Liver (tissue), 9 donors: Measurements from ENCODE around the gene B3GAT2. TPM values are rescaled to one million over a fixed set of nuclear protein-coding genes. Genes with fewer than 3 reads are reported as not detected.

Source experiments
- DNase-seq: peaks from one replicate; pipeline ENCODE4 v3.0.0-alpha.2; 2017; ENCODE audit warnings: low spot score
- H3K27ac ChIP-seq, 2 donors: one replicate each; pipeline ENCODE4 v1.7.0; 2013; ENCODE audit warnings: inconsistent platforms in 2 of 2, low read length in 2 of 2, control low read depth in 1 of 2, low read depth in 1 of 2, mild to moderate bottlenecking in 1 of 2
- H3K27me3 ChIP-seq, 4 donors: one replicate each; pipeline versions ENCODE4 v1.6.1 to v1.7.0; 2013; ENCODE audit warnings: low read length in 3 of 4, inconsistent platforms in 1 of 4, mild to moderate bottlenecking in 1 of 4, moderate library complexity in 1 of 4; ENCODE audit not compliant: control insufficient read depth in 4 of 4, insufficient read depth in 4 of 4
- H3K36me3 ChIP-seq, 4 donors: one replicate each; pipeline versions ENCODE4 v1.6.1 to v1.7.0; 2013; ENCODE audit warnings: low read length in 3 of 4, mild to moderate bottlenecking in 3 of 4, low read depth in 1 of 4, moderate library complexity in 1 of 4; ENCODE audit not compliant: control insufficient read depth in 4 of 4, insufficient read depth in 3 of 4
- H3K4me1 ChIP-seq, 4 donors: one replicate each; pipeline versions ENCODE4 v1.6.1 to v1.7.0; 2013; ENCODE audit warnings: low read length in 3 of 4, mild to moderate bottlenecking in 3 of 4, moderate library complexity in 1 of 4; ENCODE audit not compliant: control insufficient read depth in 4 of 4, insufficient read depth in 4 of 4
- H3K4me3 ChIP-seq, 3 donors: one replicate each; pipeline versions ENCODE4 v1.6.1 to v1.7.0; 2013; ENCODE audit warnings: low read length in 3 of 3, control low read depth in 1 of 3, low read depth in 1 of 3, mild to moderate bottlenecking in 1 of 3
- H3K9ac ChIP-seq, 2 donors: one replicate each; pipeline ENCODE4 v1.7.0; 2013; ENCODE audit warnings: low read length in 2 of 2, mild to moderate bottlenecking in 2 of 2, moderate library complexity in 2 of 2, control low read depth in 1 of 2, low read depth in 1 of 2
- H3K9me3 ChIP-seq, 4 donors: one replicate each; pipeline versions ENCODE4 v1.6.1 to v1.7.0; 2013; ENCODE audit warnings: low read length in 3 of 4; ENCODE audit not compliant: control insufficient read depth in 4 of 4
- EGR1 ChIP-seq, 2 donors: IDR thresholded peaks; 2 replicates each; pipeline ENCODE4 v1.6.1; 2016 to 2018; ENCODE audit warnings: antibody characterized with exemption in 2 of 2, low read depth in 2 of 2
- FOXA1 ChIP-seq: IDR thresholded peaks from 2 replicates; pipeline ENCODE4 v1.6.1; 2016; ENCODE audit warnings: antibody characterized with exemption
- FOXA2 ChIP-seq: IDR thresholded peaks from 2 replicates; pipeline ENCODE4 v1.6.1; 2016; ENCODE audit warnings: antibody characterized with exemption
- GABPA ChIP-seq, 2 donors: IDR thresholded peaks in 1 of 2; conservative IDR thresholded peaks in 1 of 2; 2 replicates each; pipeline ENCODE4 v1.6.1; 2016; ENCODE audit warnings: antibody characterized with exemption in 2 of 2, mild to moderate bottlenecking in 1 of 2, moderate library complexity in 1 of 2
- HNF4A ChIP-seq, 2 donors: conservative IDR thresholded peaks; 2 replicates each; pipeline ENCODE4 v1.6.1; 2016; ENCODE audit warnings: antibody characterized with exemption in 2 of 2, mild to moderate bottlenecking in 2 of 2
- HNF4G ChIP-seq: IDR thresholded peaks from 2 replicates; pipeline ENCODE4 v1.6.1; 2016; ENCODE audit warnings: antibody characterized with exemption
- JUND ChIP-seq, 2 donors: IDR thresholded peaks; 2 replicates each; pipeline ENCODE4 v1.6.1; 2016; ENCODE audit warnings: antibody characterized with exemption in 2 of 2
- NR2F2 ChIP-seq: IDR thresholded peaks from 2 replicates; pipeline ENCODE4 v1.6.1; 2016; ENCODE audit warnings: antibody characterized with exemption
- RAD21 ChIP-seq, 2 donors: IDR thresholded peaks; 2 replicates each; pipeline ENCODE4 v1.6.1; 2016; ENCODE audit warnings: antibody characterized with exemption in 2 of 2, mild to moderate bottlenecking in 2 of 2
- RXRA ChIP-seq, 2 donors: IDR thresholded peaks; 2 replicates each; pipeline ENCODE4 v1.6.1; 2017 to 2018; ENCODE audit warnings: antibody characterized with exemption in 2 of 2, mild to moderate bottlenecking in 1 of 2
- SP1 ChIP-seq: IDR thresholded peaks from 2 replicates; pipeline ENCODE4 v1.6.1; 2018; ENCODE audit warnings: antibody characterized with exemption, mild to moderate bottlenecking
- TAF1 ChIP-seq: conservative IDR thresholded peaks from 2 replicates; pipeline ENCODE4 v1.6.1; 2016; ENCODE audit warnings: antibody characterized with exemption, mild to moderate bottlenecking
- YY1 ChIP-seq: IDR thresholded peaks from 2 replicates; pipeline ENCODE4 v1.6.1; 2016; ENCODE audit warnings: antibody characterized with exemption, mild to moderate bottlenecking
- WGBS: extraction: QIAGEN DNeasy Blood & Tissue Kit; methylation state at CpG from one replicate; pipeline ENCODE4 v1.1.7; 2013; 5-methylcytosine and 5-hydroxymethylcytosine counted together
- polyA plus RNA-seq, 2 donors: library from polyadenylated mRNA; stranded (reverse) in 1 of 2; unstranded in 1 of 2; fragments of 200-250 nt in 1 of 2; fragments of >200 nt in 1 of 2; fragmentation: Nextera tagmentation in 1 of 2; extraction: Ambion mirVana in 1 of 2; gene quantifications; one replicate each; pipeline versions ENCODE4 v1.2.1 to v1.2.3, GENCODE V29; 2013 to 2015
- total RNA-seq, 2 donors: library from RNA; depleted of rRNA; stranded (reverse); fragments of >200 nt; gene quantifications; one replicate each; pipeline ENCODE4 v1.2.3, GENCODE V29; 2014
- TF ChIP-seq, protein P1 (sequence below): fragments of 150-350 bp; IDR thresholded peaks from 2 replicates; pipeline ENCODE4 v1.5.1; 2017; ENCODE audit warnings: improper control_type of control experiment, low read depth, low read length; ENCODE audit not compliant: missing input control
- TF ChIP-seq, protein P2 (sequence below): IDR thresholded peaks from 2 replicates; pipeline ENCODE4 v1.6.1; 2016; ENCODE audit warnings: antibody characterized with exemption
- TF ChIP-seq, protein P3 (sequence below): IDR thresholded peaks from 2 replicates; pipeline ENCODE4 v1.6.1; 2016; ENCODE audit warnings: antibody characterized with exemption
- TF ChIP-seq, protein P4 (sequence below): IDR thresholded peaks from 2 replicates; pipeline ENCODE4 v1.6.1; 2016; ENCODE audit warnings: antibody characterized with exemption, mild to moderate bottlenecking
- TF ChIP-seq, protein P5 (sequence below): IDR thresholded peaks from 2 replicates; pipeline ENCODE4 v1.6.1; 2016; ENCODE audit warnings: antibody characterized with exemption
- donor health status: healthy.
- donor health status: healthy.
- donor health status: healthy.
- donor health status: healthy.
- donor health status: healthy.

B3GAT2 gene
- total and polyA plus RNA-seq, 4 donors: under 0.01 to 0.97 (median 0.36) TPM

DNA sequence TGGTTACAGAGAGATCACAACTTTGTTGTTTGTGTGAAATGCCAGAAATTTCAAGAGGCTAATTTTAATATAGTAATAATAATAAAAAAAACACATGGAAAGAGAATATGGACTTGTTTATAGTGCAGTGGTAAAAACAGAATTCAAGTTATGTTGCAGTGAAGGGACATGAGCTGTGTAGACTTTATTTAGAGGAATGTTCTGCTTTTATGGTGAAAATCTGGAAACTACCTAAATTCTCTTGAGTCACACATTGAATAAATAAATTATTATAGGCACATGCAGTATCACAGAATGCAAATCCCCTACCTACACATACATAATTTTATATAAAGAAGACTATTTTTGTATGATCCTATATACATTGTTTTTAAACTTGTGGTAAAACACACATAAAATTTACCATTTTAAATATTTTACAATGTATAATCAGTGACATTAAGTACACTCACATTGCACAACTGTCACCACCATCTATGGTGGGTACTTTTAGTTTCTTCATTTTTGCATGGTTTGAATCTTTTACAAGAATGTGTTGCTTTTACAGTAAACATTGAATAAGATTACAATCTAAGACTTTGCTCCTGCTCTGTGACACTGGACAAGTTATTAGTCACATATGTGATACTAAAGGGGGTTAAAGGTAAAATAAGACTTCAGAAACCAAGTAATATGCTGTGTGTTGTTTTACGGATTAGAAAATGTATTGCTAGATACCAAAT is 107.4 kb downstream of the B3GAT2 start:
- Histone ChIP-seq H3K36me3 (no peaks in the 10 kb centered on the region), H3K9me3 (no peaks in the 10 kb centered on the region), H3K27ac (peak overlapping the region in 1 of 2 donors; percentile 36), H3K9ac (no peak overlapping the region), H3K27me3 (no peaks in the 10 kb centered on the region), H3K4me1 (peaks cover 0 to 12% (median 2%) of the 10 kb centered on the region in 4 donors), H3K4me3 (no peak overlapping the region)
- peak; percentile 76 to 87 for TF ChIP-seq HNF4A (conservative IDR thresholded peaks at IDR 0.05)
- no peak for TF ChIP-seq RAD21 (IDR thresholded peaks at IDR 0.05)
- TF ChIP-seq FOXA1: peak; percentile 34
- TF ChIP-seq TAF1: no peak
- peak; percentile 34 to 53 for TF ChIP-seq JUND (IDR thresholded peaks at IDR 0.05)
- TF ChIP-seq GABPA (IDR thresholded peaks at IDR 0.05 in 1 of 2, conservative IDR thresholded peaks at IDR 0.05 in 1 of 2): no peak
- TF ChIP-seq, protein P1, sequence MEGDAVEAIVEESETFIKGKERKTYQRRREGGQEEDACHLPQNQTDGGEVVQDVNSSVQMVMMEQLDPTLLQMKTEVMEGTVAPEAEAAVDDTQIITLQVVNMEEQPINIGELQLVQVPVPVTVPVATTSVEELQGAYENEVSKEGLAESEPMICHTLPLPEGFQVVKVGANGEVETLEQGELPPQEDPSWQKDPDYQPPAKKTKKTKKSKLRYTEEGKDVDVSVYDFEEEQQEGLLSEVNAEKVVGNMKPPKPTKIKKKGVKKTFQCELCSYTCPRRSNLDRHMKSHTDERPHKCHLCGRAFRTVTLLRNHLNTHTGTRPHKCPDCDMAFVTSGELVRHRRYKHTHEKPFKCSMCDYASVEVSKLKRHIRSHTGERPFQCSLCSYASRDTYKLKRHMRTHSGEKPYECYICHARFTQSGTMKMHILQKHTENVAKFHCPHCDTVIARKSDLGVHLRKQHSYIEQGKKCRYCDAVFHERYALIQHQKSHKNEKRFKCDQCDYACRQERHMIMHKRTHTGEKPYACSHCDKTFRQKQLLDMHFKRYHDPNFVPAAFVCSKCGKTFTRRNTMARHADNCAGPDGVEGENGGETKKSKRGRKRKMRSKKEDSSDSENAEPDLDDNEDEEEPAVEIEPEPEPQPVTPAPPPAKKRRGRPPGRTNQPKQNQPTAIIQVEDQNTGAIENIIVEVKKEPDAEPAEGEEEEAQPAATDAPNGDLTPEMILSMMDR: no peak
- peak; percentile 29 for TF ChIP-seq YY1
- peak; percentile 62 for TF ChIP-seq HNF4G
- TF ChIP-seq, protein P2, sequence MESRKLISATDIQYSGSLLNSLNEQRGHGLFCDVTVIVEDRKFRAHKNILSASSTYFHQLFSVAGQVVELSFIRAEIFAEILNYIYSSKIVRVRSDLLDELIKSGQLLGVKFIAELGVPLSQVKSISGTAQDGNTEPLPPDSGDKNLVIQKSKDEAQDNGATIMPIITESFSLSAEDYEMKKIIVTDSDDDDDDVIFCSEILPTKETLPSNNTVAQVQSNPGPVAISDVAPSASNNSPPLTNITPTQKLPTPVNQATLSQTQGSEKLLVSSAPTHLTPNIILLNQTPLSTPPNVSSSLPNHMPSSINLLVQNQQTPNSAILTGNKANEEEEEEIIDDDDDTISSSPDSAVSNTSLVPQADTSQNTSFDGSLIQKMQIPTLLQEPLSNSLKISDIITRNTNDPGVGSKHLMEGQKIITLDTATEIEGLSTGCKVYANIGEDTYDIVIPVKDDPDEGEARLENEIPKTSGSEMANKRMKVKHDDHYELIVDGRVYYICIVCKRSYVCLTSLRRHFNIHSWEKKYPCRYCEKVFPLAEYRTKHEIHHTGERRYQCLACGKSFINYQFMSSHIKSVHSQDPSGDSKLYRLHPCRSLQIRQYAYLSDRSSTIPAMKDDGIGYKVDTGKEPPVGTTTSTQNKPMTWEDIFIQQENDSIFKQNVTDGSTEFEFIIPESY: no peak
- peak; percentile 37 for TF ChIP-seq FOXA2
- TF ChIP-seq, protein P3, sequence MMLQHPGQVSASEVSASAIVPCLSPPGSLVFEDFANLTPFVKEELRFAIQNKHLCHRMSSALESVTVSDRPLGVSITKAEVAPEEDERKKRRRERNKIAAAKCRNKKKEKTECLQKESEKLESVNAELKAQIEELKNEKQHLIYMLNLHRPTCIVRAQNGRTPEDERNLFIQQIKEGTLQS: peak; percentile 42
- peak; percentile 38 to 67 for TF ChIP-seq RXRA (IDR thresholded peaks at IDR 0.05)
- TF ChIP-seq, protein P4, sequence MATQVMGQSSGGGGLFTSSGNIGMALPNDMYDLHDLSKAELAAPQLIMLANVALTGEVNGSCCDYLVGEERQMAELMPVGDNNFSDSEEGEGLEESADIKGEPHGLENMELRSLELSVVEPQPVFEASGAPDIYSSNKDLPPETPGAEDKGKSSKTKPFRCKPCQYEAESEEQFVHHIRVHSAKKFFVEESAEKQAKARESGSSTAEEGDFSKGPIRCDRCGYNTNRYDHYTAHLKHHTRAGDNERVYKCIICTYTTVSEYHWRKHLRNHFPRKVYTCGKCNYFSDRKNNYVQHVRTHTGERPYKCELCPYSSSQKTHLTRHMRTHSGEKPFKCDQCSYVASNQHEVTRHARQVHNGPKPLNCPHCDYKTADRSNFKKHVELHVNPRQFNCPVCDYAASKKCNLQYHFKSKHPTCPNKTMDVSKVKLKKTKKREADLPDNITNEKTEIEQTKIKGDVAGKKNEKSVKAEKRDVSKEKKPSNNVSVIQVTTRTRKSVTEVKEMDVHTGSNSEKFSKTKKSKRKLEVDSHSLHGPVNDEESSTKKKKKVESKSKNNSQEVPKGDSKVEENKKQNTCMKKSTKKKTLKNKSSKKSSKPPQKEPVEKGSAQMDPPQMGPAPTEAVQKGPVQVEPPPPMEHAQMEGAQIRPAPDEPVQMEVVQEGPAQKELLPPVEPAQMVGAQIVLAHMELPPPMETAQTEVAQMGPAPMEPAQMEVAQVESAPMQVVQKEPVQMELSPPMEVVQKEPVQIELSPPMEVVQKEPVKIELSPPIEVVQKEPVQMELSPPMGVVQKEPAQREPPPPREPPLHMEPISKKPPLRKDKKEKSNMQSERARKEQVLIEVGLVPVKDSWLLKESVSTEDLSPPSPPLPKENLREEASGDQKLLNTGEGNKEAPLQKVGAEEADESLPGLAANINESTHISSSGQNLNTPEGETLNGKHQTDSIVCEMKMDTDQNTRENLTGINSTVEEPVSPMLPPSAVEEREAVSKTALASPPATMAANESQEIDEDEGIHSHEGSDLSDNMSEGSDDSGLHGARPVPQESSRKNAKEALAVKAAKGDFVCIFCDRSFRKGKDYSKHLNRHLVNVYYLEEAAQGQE: no peak
- TF ChIP-seq SP1: peak; percentile 66
- TF ChIP-seq, protein P5, sequence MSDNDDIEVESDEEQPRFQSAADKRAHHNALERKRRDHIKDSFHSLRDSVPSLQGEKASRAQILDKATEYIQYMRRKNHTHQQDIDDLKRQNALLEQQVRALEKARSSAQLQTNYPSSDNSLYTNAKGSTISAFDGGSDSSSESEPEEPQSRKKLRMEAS: no peak
- TF ChIP-seq NR2F2: no peak
- no peak for TF ChIP-seq EGR1 (IDR thresholded peaks at IDR 0.05; ENCODE audit: low read depth in 2 of 2)
- 59% methylated on average over 1 of the region's 1 CpG for WGBS
- no peak for DNase-seq
